ENCODE measurements around the gene CRISPLD2. TPM values are rescaled to one million over a fixed set of nuclear protein-coding genes. Genes with fewer than 3 reads are reported as not detected.

Gene CRISPLD2
- total RNA-seq, 1 experiment from 2014 or later = 9.4 TPM

DNA sequence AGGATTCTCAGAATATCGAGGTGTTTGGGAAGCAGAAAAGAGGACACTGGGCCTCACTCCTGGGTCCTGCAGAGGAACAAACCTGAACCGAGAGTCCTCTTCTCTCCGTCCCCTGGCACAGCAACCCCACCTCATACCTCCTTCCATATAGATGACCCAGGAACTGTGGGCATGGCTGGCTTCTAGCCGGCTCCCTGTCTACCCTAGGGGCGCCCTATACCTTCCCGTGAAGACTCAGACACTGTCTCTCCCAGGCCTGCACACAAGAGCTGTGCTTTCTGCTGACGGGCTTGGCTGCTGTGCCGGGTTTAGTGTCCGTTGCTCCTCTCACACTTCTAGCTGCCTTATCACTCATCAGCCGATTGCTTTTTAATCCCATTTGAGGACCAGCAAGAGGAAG is 46.5 kb upstream of the CRISPLD2 start (continued):
- TF ChIP-seq, protein P1, sequence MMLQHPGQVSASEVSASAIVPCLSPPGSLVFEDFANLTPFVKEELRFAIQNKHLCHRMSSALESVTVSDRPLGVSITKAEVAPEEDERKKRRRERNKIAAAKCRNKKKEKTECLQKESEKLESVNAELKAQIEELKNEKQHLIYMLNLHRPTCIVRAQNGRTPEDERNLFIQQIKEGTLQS (CRISPR knock-in tag; conservative IDR thresholded peaks at IDR 0.05) = no peak
- TF ChIP-seq, protein P2, sequence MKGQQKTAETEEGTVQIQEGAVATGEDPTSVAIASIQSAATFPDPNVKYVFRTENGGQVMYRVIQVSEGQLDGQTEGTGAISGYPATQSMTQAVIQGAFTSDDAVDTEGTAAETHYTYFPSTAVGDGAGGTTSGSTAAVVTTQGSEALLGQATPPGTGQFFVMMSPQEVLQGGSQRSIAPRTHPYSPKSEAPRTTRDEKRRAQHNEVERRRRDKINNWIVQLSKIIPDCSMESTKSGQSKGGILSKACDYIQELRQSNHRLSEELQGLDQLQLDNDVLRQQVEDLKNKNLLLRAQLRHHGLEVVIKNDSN (CRISPR knock-in tag; IDR thresholded peaks at IDR 0.05) = no peak
- TF ChIP-seq ZBTB21 (CRISPR knock-in tag; IDR thresholded peaks at IDR 0.05; ENCODE audit: borderline replicate concordance) (no peak), SMAD4 (CRISPR knock-in tag; IDR thresholded peaks at IDR 0.05) (no peak), ESRRA (CRISPR knock-in tag; IDR thresholded peaks at IDR 0.05; ENCODE audit: borderline replicate concordance) (no peak)
- TF ChIP-seq, protein P3, sequence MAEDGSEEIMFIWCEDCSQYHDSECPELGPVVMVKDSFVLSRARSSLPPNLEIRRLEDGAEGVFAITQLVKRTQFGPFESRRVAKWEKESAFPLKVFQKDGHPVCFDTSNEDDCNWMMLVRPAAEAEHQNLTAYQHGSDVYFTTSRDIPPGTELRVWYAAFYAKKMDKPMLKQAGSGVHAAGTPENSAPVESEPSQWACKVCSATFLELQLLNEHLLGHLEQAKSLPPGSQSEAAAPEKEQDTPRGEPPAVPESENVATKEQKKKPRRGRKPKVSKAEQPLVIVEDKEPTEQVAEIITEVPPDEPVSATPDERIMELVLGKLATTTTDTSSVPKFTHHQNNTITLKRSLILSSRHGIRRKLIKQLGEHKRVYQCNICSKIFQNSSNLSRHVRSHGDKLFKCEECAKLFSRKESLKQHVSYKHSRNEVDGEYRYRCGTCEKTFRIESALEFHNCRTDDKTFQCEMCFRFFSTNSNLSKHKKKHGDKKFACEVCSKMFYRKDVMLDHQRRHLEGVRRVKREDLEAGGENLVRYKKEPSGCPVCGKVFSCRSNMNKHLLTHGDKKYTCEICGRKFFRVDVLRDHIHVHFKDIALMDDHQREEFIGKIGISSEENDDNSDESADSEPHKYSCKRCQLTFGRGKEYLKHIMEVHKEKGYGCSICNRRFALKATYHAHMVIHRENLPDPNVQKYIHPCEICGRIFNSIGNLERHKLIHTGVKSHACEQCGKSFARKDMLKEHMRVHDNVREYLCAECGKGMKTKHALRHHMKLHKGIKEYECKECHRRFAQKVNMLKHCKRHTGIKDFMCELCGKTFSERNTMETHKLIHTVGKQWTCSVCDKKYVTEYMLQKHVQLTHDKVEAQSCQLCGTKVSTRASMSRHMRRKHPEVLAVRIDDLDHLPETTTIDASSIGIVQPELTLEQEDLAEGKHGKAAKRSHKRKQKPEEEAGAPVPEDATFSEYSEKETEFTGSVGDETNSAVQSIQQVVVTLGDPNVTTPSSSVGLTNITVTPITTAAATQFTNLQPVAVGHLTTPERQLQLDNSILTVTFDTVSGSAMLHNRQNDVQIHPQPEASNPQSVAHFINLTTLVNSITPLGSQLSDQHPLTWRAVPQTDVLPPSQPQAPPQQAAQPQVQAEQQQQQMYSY (CRISPR knock-in tag; IDR thresholded peaks at IDR 0.05) = no peak
- TF ChIP-seq, protein P4, sequence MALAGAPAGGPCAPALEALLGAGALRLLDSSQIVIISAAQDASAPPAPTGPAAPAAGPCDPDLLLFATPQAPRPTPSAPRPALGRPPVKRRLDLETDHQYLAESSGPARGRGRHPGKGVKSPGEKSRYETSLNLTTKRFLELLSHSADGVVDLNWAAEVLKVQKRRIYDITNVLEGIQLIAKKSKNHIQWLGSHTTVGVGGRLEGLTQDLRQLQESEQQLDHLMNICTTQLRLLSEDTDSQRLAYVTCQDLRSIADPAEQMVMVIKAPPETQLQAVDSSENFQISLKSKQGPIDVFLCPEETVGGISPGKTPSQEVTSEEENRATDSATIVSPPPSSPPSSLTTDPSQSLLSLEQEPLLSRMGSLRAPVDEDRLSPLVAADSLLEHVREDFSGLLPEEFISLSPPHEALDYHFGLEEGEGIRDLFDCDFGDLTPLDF (CRISPR knock-in tag; IDR thresholded peaks at IDR 0.05) = no peak

GRCh38 chr16:84774810-84775209 is 45.0 kb upstream of the CRISPLD2 start:
- Mint-ChIP-seq H3K4me3 (no peak overlapping the region), H3K36me3 (peaks cover 73% of the 10 kb centered on the region), H3K27ac (0 out of 2 replicates have a peak overlapping the region, but pooled peaks have one; percentile 30), H3K9me3 (peaks cover 2% of the 10 kb centered on the region), H3K27me3 (ENCODE audit: low read depth) (no peaks in the 10 kb centered on the region), H3K4me1 (no peaks in the 10 kb centered on the region)
- CTCF ChIA-PET = no interaction called here
- TF ChIP-seq JAZF1 (CRISPR knock-in tag; IDR thresholded peaks at IDR 0.05) (no peak), ZBTB21 (CRISPR knock-in tag; IDR thresholded peaks at IDR 0.05; ENCODE audit: borderline replicate concordance) (no peak), GTF2I (CRISPR knock-in tag; conservative IDR thresholded peaks at IDR 0.05) (no peak), ESRRA (CRISPR knock-in tag; IDR thresholded peaks at IDR 0.05; ENCODE audit: borderline replicate concordance) (no peak), GRHL2 (CRISPR knock-in tag; IDR thresholded peaks at IDR 0.05; ENCODE audit: insufficient replicate concordance, severe bottlenecking) (no peak), IRF2 (CRISPR knock-in tag; IDR thresholded peaks at IDR 0.05; ENCODE audit: borderline replicate concordance, low read depth) (no peak), ZNF121 (CRISPR knock-in tag; IDR thresholded peaks at IDR 0.05) (no peak), ZNF232 (CRISPR knock-in tag; IDR thresholded peaks at IDR 0.05) (no peak), CREM (CRISPR knock-in tag; IDR thresholded peaks at IDR 0.05) (no peak), NFE2L1 (CRISPR knock-in tag; IDR thresholded peaks at IDR 0.05) (no peak), NR3C1 (CRISPR knock-in tag; conservative IDR thresholded peaks at IDR 0.05; ENCODE audit: low read depth) (no peak), ETV6 (CRISPR knock-in tag; IDR thresholded peaks at IDR 0.05) (no peak), TEAD1 (CRISPR knock-in tag; IDR thresholded peaks at IDR 0.05) (no peak), MYBL2 (CRISPR knock-in tag; IDR thresholded peaks at IDR 0.05) (no peak), SOX15 (CRISPR knock-in tag; IDR thresholded peaks at IDR 0.05) (no peak)
- TF ChIP-seq, protein P4 (CRISPR knock-in tag; IDR thresholded peaks at IDR 0.05) = no peak
- TF ChIP-seq, protein P5, sequence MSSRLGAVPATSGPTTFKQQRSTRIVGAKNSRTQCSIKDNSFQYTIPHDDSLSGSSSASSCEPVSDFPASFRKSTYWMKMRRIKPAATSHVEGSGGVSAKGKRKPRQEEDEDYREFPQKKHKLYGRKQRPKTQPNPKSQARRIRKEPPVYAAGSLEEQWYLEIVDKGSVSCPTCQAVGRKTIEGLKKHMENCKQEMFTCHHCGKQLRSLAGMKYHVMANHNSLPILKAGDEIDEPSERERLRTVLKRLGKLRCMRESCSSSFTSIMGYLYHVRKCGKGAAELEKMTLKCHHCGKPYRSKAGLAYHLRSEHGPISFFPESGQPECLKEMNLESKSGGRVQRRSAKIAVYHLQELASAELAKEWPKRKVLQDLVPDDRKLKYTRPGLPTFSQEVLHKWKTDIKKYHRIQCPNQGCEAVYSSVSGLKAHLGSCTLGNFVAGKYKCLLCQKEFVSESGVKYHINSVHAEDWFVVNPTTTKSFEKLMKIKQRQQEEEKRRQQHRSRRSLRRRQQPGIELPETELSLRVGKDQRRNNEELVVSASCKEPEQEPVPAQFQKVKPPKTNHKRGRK (CRISPR knock-in tag; IDR thresholded peaks at IDR 0.05; ENCODE audit: borderline replicate concordance) = no peak
- TF ChIP-seq, protein P1 (CRISPR knock-in tag; conservative IDR thresholded peaks at IDR 0.05) = no peak
- no peak for ATAC-seq
- DNase-seq (ENCODE audit: low spot score) = no peak
- POLR2A ChIA-PET = no interaction called here

All from WTC11 (cell line).